Measurements from ENCODE around the gene ARHGEF16.

Gene ARHGEF16

DNA sequence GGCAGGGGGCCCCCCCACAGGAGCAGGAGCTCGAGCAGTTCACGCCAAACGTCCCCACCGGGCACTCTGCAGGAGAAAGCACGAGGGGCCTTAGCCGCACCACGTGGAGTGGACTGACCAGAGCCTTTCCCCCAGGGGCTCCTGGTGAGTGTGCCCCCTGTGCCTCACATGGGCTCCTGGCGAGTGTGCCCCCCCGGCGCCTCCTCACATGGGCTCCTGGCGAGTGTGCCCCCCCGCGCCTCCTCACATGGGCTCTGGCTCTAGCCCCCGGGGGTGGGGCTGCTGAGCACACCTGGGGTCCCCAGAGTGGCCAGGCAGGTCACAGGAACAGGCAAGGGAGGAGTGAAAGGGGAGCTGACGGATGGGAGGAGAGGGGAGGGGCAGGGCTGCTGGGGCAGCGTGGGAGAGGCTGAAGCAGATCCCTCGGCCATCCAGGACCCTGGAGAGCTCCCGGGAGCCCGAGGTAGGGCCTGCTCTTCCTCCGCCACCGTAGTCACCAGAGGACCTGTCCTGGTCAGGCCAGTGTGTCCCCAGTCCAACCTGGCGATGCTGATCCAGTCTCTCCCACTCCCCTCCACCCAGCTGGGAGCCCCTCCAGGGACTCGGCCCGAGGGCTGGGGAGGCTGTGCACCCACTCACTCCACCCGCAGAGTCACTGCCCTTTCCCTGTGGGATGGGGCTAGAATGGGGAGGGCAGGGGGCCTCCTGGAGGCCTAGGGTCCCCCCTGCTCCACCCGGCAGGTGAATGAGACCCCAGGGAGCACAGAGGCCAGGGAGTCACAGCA, 47.6 kb downstream of the ARHGEF16 start:
- no peak for DNase-seq (ENCODE audit: low read depth in 1 of 2, low spot score in 1 of 2)

DNA sequence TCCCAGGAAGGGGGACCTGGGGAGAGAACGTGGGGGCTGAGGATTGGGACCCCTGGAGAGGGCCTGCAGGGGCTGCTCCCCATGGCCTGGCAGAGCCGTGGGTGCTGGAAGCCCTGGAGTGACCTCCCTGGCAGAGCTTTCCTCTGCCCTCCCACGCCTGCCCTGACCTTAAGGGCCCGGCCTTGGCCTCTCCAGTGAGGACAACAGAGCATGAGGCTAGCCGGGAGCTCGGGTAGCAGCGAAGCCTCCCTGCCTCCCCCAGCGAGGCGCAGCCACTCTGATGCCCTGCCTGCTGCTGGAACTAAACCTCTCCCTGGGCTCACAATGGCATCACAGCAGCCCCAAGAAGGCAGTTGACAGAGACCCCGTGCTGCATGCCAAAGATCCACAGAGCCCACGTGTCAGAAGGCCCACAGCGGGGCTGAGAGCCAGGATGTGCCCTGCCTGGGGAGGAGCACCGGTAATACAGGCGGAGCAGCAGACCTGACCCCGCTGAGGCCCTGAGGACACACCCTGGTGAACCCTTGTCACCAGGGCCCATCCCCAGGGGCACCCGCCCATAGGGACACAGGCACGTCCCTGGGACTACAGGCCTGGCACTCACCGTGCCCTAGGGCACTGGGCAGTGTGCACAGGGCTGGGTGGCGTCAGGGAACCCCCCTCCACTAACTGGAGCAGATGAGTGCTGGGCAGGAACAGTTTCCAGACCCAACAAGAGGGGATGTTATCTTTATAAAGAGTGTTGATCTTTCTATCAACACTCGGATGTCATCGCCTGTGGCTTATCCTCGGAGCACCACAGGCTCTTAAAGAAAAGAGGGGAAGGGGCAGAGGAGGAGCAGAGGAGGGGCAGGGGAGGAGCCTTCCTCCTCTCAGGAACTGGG, 48.4 kb downstream of the ARHGEF16 start:
- DNase-seq (ENCODE audit: low read depth in 1 of 2, low spot score in 1 of 2): no peak

DNA sequence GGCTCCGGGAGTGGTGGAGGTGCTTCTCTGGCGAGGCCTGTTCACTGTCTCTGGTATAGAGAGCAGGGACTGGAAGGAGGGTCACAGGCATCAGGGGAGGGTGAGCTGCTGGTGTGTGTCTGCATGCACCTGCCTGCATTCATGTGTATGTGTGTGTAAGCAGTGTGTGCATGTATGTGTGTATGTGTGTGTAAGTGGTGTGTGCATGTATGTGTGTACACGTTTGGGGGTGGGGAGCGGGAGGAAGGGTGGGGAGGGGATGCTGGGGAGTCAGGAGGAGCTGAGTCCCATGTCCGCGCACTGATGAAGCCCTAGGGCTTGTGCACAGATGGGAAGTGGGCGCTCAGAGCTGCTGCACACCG, 49.0 kb downstream of the ARHGEF16 start:
- no peak for DNase-seq (ENCODE audit: low read depth in 1 of 2, low spot score in 1 of 2)

DNA sequence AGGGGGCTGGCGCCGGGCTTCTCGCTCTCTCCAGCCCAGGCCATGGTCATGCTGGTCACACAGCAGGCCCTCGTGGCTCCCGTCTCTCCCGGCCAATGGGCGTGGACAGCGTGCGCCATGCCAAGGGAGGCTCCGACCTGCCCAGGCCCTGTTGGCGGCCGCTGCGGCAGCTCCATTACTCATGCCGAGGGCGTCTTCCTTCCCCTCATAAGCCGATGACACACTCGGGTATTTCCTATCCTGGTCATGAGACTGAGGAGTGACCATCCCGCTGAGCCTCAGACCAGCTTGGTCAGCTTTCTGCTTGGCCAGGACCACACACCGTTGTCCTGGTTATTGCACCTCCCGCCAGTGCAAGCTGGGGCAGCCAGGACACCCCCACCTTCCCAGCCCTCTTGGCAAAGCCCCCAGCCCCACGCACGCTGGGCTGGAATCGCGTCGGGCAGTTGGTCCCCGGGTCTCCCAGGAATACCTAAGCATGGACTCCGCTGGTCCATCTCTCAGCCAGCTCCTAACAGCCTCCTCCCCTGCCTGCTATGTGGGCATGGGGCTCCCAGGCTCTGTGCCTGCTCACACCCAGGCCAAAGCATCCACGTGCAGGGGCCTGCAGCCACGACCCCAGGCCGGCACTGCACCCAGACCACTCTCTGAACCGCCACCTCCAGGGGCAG, 49.8 kb downstream of the ARHGEF16 start:
- DNase-seq (ENCODE audit: low read depth in 1 of 2, low spot score in 1 of 2): no peak

DNA sequence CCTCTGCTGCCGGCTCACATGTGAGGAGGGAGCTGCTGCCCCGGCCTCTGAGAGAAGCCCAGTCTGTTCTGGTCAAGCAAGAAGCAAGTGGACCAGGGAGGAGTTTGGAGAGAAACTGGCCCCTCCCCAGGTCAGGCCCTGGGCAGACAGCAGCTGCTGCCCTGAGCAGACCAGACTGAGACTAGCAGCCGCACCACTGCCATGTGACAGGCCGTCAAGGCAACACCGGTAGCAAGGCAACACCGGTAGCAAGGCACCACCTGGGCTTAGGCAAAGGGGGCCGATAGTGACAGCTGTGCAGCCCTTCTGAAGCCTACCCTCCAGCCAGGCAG, 50.3 kb downstream of the ARHGEF16 start:
- DNase-seq (ENCODE audit: low read depth in 1 of 2, low spot score in 1 of 2): no peak

DNA sequence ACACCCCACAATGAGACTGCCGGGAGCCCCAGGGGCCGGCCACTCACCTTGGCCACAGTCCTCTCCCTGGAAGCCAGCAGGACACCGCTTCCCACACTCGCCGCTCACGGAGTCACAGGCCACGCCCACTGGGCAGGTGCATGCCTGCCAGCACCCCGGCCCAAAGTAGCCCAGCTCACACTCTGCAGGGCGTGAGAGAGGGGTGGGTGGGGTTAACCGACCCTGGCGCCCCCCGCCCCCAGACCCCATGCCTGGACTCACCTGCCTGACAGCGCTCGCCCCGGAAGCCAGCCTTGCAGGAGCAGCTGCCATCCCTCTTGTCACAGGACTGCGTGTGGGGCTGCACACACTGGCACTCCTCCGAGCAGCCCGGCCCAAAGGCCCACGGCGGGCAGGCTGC, 50.7 kb downstream of the ARHGEF16 start:
- no peak for DNase-seq (ENCODE audit: low read depth in 1 of 2, low spot score in 1 of 2)

DNA sequence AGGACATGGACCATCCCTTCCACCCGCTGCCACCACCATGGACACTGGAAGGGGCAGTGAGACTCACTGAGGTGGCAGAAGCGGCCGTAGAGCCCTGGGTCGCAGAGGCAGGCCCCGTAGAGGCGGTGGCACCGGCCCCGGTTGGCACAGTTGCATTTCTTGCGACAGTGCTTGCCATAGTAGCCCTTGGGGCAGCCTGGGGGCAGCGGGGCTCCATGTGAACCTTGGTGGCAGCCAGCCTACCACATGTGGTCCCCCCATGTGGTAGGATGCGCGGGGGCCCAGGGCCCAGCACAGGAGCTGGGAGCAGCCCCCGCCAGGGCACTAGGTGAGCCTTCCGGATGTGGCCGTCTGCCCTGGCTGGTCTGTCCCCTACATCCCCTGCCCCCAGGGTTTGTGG, 51.6 kb downstream of the ARHGEF16 start:
- DNase-seq (ENCODE audit: low read depth in 1 of 2, low spot score in 1 of 2): no peak

DNA sequence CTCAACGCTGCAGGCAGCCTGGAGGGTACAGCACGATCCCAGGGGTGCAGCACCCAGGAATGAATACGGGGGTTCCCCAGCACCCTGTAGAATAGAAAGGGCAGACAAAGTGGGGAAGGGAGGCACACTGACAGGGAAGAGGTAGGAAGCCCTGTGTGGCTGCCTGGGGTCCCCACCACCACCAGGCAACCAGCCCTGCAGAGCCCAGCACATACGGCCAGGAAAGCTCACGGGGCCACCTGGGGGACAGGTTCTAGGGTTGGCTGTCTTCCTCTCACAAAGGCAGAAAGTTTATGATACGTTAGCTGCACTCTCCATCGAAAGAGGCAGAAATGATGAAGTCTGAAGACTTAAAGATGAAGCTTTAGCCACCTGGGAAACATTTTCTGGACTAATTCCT, 52.5 kb downstream of the ARHGEF16 start:
- no peak for DNase-seq (ENCODE audit: low read depth in 1 of 2, low spot score in 1 of 2)

DNA sequence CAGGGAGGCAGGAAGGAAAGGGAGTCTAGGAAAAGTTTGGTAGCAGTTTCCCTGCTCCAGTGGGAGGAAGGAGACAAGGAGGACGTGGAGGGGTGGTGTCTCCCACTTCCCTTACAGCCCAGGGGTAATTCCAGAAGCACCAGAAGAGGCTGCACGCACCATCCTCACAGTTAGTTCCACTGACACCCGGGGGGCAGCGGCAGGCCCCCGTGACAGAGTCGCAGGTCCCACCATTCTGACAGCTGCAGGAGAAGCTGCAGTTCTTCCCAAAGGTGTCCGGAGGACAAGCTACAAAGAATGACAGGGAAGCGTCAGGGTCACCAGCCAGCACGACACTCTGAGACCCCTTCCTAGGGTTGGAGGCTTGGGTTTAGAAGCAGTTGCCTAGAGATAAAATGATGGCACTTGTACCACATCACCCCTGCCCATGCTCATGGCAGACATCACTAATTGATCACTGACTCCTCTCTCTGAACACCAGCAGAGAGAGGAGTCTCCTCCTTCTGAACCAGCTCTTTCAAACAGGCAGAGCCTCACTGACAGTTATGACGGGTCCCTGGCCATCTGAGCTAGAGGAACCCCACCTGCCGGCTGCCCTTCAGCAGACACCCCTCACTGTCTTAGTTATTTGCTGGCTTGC, 53.3 kb downstream of the ARHGEF16 start:
- no peak for DNase-seq (ENCODE audit: low read depth in 1 of 2, low spot score in 1 of 2)

DNA sequence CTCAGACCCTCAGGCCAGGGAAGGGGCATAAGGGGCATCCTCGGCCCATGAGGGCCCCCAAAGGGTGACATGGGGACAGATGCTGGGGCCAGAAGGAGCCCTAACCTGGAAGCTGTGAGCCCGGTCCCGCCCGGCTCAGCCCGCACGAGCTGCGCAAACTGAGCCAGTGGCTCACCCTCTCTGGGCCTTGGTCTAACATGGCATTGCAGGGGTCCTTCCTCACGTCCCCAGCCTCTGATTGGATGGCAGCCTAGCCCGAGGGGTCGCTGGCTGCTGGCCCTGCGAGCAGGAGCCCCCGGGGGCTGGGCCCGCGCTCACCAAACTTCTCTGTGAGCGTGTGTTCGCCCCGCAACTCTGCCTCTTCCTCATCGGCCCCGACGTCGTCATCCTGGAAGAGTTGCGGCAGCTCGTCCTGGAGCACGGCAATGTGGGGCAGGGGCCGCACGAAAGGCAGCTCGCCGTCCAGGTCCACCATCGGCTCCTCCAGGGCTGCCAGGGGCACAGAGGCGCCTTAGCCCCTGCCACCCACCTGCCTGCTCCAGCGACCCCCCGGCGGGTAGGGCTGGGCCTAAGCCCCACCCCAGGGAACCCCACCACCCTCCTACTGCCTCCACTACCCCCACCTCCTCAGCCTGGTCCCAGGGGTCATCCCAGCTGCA, 54.4 kb downstream of the ARHGEF16 start:
- DNase-seq (ENCODE audit: low read depth in 1 of 2, low spot score in 1 of 2): no peak

DNA sequence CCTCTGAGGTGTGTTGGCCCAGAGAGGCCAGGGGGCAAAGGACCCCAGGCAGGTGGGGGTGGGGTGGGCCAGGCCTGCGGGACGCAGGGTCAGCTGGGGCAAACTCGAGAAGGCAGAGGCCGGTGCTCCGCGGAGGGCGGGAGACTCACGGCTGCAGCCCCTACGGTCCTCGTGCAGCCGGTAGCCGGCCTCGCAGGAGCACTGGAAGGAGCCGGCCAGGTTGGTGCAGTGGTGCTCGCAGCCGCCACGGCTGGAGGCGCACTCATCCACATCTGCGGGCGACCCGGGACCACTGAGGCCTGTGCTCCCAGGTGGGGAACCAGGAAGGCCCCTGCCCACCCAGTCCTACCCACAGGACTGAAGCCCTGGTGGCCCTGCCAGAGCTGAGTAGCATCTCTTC, 55.3 kb downstream of the ARHGEF16 start:
- no peak for DNase-seq (ENCODE audit: low read depth in 1 of 2, low spot score in 1 of 2)

DNA sequence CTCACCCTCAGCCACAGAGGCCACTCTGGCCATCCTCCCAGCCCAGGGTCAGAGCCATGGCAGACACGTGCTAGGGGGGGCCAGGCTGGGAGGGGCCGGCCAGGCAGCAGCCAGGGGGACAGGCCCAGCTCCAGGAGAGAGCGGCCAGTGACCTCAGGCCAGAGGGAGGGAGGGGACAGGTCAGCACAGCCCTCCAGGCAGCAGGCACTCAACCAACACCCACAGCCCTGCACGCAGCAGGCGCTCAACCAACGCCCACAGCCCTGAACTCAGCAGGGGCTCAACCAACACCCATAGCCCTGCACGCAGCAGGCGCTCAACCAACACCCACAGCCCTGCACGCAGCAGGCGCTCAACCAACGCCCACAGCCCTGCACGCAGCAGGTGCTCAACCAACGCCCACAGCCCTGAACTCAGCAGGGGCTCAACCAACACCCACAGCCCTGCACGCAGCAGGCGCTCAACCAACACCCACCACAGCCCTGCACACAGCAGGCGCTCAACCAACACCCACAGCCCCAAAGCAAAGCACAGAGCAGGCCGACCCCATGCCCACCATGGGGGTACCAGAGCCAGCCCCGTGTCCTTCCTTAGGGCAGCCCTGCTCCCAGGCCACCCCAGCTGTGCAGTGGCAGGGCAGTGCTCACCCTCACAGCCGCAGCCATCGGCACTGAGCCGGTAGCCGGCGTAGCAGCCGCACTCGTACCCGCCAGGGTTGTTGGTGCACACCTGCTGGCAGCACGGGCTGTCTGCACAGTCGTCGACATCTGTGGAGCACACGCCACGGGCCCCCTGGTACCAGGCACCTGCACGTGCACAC, 55.9 kb downstream of the ARHGEF16 start:
- DNase-seq (ENCODE audit: low read depth in 1 of 2, low spot score in 1 of 2): no peak

DNA sequence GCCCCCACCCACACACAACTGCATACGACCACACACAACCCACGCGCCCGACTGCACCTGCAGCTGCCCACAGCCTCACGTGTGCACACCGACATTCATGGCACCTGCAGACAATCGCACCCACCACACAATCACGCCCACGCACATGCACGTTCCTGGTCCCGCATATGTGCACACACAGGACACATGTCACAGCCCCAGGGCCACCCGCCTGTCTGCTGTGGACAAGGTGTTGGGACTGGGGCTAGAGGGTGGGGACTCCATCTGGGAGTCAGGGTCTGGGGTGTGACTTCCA, 56.4 kb downstream of the ARHGEF16 start:
- DNase-seq (ENCODE audit: low read depth in 1 of 2, low spot score in 1 of 2): no peak

DNA sequence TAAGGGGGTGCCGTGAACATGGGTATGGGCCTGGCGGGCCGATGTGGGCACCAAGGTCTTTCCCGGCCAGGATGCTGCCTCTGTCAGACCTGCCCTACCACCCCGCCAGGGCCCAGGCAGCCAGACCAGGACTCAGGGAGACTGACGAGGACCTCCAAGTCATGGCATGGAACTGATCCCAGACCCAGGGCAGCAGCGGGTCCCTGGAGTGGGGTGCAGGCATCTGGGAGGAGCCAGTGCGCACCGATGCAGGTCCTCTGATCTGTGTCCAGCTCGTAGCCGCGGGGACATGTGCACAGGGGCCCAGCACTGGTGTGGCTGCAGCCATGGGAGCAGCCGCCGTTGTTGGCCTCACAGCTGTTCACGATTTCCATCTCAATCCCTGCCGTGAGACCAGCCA, 56.8 kb downstream of the ARHGEF16 start:
- DNase-seq (ENCODE audit: low read depth in 1 of 2, low spot score in 1 of 2): no peak

DNA sequence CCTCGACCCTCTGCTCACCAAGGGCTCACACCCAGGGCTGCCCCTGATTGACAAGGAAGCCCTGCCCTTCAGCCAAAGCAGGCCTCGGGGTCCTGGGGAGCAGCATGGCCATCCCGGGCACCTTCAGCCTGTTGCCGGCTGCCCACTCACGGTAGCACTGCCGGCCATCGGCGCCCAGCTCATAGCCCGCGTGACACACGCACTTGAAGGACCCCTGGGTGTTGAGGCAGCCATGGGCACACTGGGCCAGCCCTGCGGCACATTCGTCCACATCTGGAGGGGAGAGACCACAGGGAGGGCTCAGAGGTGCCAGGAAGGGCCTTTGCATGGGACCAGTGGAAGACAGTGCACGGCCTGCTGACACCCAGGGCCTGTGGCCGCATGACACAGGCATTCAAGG, 57.4 kb downstream of the ARHGEF16 start:
- no peak for DNase-seq (ENCODE audit: low read depth in 1 of 2, low spot score in 1 of 2)

DNA sequence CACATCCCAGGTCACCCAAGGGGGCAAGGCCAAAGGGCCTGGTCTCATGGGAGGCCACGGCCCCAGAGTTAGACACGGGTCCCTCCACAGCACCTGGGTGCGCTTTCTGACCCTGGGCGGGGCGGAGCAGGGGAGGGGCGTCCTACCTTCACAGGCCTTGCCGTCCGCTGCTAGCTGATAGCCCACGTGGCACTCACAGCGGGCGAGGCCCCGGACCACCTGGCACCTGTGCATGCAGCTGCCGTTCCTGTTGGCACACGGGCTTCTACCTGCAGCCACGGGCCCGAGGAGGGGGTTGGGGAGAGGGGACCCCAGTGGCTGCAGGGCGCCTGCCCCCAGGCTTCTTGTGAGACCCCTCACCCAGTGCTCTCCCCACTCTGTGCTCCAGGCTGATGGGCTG, 59.9 kb downstream of the ARHGEF16 start:
- DNase-seq (ENCODE audit: low read depth in 1 of 2, low spot score in 1 of 2): no peak

DNA sequence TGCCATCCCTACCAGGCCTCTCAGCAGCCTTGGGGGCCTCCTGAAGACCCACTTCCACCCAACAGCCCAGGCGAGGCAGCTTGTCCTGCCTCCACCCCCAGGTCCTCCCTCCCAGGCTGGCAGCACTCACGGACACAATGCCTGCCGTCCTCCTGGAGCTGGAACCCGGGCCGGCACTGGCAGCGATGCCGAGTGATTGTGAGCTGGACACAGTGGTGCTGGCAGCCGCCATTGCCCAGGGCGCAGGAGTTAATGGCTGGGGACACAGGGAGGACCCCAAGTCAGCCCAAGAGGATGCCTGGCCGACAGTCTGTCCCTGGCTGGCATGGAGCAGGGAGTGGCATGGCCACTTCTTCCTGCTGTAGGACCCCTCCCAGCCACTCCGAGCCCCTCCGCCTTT, 60.8 kb downstream of the ARHGEF16 start:
- DNase-seq (ENCODE audit: low read depth in 1 of 2, low spot score in 1 of 2): no peak

DNA sequence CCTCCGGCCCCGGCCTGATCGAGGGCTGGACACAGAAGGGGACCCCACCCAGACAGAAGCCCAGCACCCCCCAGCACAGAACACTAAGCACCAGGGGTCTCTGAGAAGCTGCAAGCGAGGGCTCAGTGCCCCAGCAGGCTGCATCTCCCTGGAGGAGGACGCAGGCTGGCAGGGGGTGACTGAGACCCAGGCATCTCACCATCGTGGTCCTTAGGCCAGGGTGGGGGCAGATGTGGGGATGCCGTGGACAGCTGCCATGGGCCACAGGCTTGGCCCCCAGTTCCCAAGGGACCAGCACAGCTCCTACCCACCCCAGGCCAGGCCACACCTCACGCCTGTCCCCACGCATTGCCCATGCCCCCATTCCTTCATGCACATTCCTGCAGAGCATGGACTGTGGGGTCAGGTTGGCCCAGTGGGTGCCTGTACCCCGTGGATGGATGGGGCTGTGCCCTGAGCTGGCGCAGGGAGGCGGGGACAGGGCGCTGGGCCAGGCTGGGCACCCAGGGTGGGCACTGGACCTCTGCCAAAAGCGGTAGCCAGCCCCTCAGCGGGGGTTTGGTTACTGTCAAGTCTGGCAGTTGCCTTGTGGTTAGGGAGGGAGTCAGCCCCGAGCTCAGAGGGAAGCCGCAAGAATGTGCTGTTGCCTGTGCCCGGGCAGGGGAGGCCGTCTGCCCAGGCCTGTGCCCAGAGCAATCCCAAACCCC, 61.5 kb downstream of the ARHGEF16 start:
- DNase-seq (ENCODE audit: low read depth in 1 of 2, low spot score in 1 of 2): no peak

DNA sequence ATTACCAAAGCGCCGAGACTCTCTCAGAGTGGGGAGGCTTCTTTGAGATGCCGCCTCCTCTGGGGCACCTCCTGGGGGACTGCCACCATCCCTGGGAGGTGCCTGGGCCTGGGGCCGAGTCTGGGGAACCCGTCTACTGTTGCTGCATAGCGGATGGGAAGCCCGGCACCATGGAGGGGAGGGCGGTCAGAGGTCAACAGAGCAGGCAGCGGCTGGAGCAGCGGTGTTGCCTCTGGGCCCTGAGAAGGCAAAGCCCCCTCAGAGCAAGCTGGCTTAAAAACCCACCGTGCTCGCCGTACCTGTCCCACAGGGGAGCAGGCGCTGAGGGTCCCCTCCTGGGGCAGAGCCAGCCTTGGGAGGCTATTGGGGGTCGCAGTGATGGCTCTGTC, 62.0 kb downstream of the ARHGEF16 start:
- DNase-seq (ENCODE audit: low read depth in 1 of 2, low spot score in 1 of 2): no peak

Measured in stimulated activated CD4-positive, alpha-beta T cell treated with anti-CD3 and anti-CD28 coated beads, Interleukin-15, amount 100 ng/mL, for 1 hour (primary cell).